ENCODE data around the gene DRAM2. TPM values are rescaled to one million over a fixed set of nuclear protein-coding genes. Genes with fewer than 3 reads are reported as not detected.

DRAM2 gene
- total RNA-seq (10 to 100 TPM; 47.1 to 51.0 TPM), polyA plus RNA-seq (ENCODE audit: insufficient read depth, low read depth, low replicate concordance) (34.8 TPM)
- long read RNA-seq, donor 1, partial matches to known transcripts = 0 of 18 reads
- long read RNA-seq, donor 1, other reads (novel, unspliced or antisense) = 14 of 18 reads
- long read RNA-seq, donor 2, transcript DRAM2-208 (9 exons, 1,872 nt) = major isoform, 6 of 12 reads
- long read RNA-seq, donor 2, partial matches to known transcripts = 0 of 12 reads
- long read RNA-seq, donor 2, other reads (novel, unspliced or antisense) = 5 of 12 reads

GRCh38 chr1:111139956-111140679, at the start of gene DRAM2, which contains the start of gene CEPT1:
Gene DRAM2, minus strand, starts transcription at chr1:111140093. Its CDS starts 8,539 bp downstream, at chr1:111131554.
Gene CEPT1, plus strand, starts transcription at chr1:111140223. Its CDS starts 7,492 bp downstream, at chr1:111147715.
- Histone ChIP-seq H3K4me3 (peak within 1 kb of the TSS; percentile 96 to 97), H3K27ac (peak within 1 kb of the TSS; percentile 93 to 95), H3K9me3 (no peaks in the 10 kb centered on the region), H3K27me3 (no peaks in the 10 kb centered on the region), H3K4me1 (peaks cover 9% of the 10 kb centered on the region), H3K36me3 (ENCODE audit: low read depth, missing control alignments) (no peaks in the 10 kb centered on the region)
- DNase-seq = peak; percentile 99
- intact Hi-C loops (cut with DNase I; ENCODE audit: low total_unique reads) = no loop called here
- TF ChIP-seq CTCF (IDR thresholded peaks at IDR 0.05) = no peak
- TF ChIP-seq POLR2A (IDR thresholded peaks at IDR 0.05) = no peak
- WGBS, 2 donors = 0 to 1% methylated on average over 39 to 67 of the region's 68 CpGs

GRCh38 chr1:111184663-111185062, 44.8 kb upstream of the DRAM2 start:
- no peak for TF ChIP-seq POLR2A (IDR thresholded peaks at IDR 0.05)
- no peak for TF ChIP-seq CTCF (IDR thresholded peaks at IDR 0.05)

GRCh38 chr1:111183308-111184069, 43.6 kb upstream of the DRAM2 start:
- H3K4me3 ChIP-seq = no peak overlapping the region
- no peaks in the 10 kb centered on the region for H3K9me3 ChIP-seq
- 95 to 97% methylated on average over 6 of the region's 6 CpGs for WGBS, 2 donors
- H3K27me3 ChIP-seq = no peaks in the 10 kb centered on the region
- no peaks in the 10 kb centered on the region for H3K36me3 ChIP-seq (ENCODE audit: low read depth, missing control alignments)
- intact Hi-C loops (cut with DNase I; ENCODE audit: low total_unique reads) = no loop called here
- DNase-seq = no peak
- no peaks in the 10 kb centered on the region for H3K4me1 ChIP-seq
- no peak overlapping the region for H3K27ac ChIP-seq
- TF ChIP-seq POLR2A (IDR thresholded peaks at IDR 0.05) (no peak), CTCF (IDR thresholded peaks at IDR 0.05) (no peak)

More at GRCh38 chr1:111184663-111185062, 44.8 kb upstream of the DRAM2 start:
- no peaks in the 10 kb centered on the region for H3K4me1 ChIP-seq
- no peak overlapping the region for H3K27ac ChIP-seq
- no peaks in the 10 kb centered on the region for H3K36me3 ChIP-seq (ENCODE audit: low read depth, missing control alignments)
- H3K9me3 ChIP-seq = no peaks in the 10 kb centered on the region
- no peak for DNase-seq
- intact Hi-C loops (cut with DNase I; ENCODE audit: low total_unique reads) = no loop called here
- H3K4me3 ChIP-seq = no peak overlapping the region
- no peaks in the 10 kb centered on the region for H3K27me3 ChIP-seq

GRCh38 chr1:111182052-111182451, 42.2 kb upstream of the DRAM2 start:
- DNase-seq = no peak
- no peaks in the 10 kb centered on the region for H3K27me3 ChIP-seq
- H3K4me1 ChIP-seq = no peaks in the 10 kb centered on the region
- 92 to 95% methylated on average over 2 of the region's 2 CpGs for WGBS, 2 donors
- no peak overlapping the region for H3K4me3 ChIP-seq
- no peaks in the 10 kb centered on the region for H3K9me3 ChIP-seq
- no peak overlapping the region for H3K27ac ChIP-seq
- TF ChIP-seq CTCF (IDR thresholded peaks at IDR 0.05) = no peak
- intact Hi-C loops (cut with DNase I; ENCODE audit: low total_unique reads) = no loop called here
- H3K36me3 ChIP-seq (ENCODE audit: low read depth, missing control alignments) = no peaks in the 10 kb centered on the region
